ENCODE results near the gene XPNPEP3.
"Not testable (repeated sequence)": the region's sequence is repeated elsewhere in the genome, so short reads cannot be mapped to it uniquely, and the experiment has no call there.

XPNPEP3 gene

DNA sequence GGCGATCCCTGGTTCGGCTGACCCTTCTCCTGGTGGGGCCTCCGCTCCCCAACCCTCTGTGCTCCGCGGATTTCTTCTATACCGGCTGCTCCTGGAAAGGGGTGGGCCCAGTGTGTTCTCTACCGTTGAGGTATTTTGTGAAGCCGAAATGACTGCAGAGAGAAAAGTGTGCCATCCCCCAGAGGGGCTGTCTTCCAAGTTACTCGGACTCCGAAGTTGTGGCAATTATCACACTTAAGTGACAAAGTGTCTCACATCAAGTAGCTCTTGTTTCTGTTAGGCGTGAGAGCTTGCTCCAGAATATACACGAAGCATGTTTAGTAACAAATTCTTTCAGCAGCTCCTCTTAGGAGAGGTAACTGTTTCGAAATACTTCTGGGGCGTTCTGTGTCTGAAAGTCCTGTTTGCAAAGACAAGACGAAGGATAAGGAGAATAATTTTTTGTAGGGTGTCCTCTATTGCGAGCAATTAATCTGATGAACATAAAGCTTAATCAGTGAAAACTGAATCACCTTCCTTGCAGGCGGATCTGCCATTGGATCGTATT is 434 bp downstream of the XPNPEP3 start:
- DNase-seq (ENCODE audit: low read depth) = no peak

DNA sequence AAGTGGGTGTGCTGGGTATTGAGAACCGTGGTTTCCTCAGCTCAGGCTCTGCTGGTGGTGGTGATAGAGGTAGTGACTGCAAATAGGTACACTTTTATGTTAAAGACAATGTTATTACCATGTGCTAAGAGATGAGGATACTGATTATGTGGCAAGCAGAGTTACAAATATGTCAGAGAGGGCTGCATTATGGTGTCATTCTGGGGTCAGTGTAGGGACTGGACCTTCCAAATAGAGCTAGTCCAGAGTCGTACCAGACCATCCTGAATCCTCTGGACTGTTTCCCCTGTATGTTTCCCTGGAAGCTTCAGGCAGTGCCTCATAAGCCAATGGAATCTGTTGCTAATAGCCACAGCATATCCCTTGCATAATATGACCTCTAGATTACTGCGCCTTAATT is 5.1 kb downstream of the XPNPEP3 start, which contains the start of gene DNAJB7:
DNAJB7 (minus strand) TSS at position 101 of the 400 bp plus-strand sequence. CDS start 119 bp downstream, outside the sequence.
- no peak for DNase-seq (ENCODE audit: low read depth)

GRCh38 chr22:40862537-40862936 is 5.6 kb downstream of the XPNPEP3 start:
- no peak for DNase-seq (ENCODE audit: low read depth)

GRCh38 chr22:40867109-40867508 is 10.2 kb downstream of the XPNPEP3 start:
- DNase-seq (ENCODE audit: low read depth) = no peak

GRCh38 chr22:40868379-40868778 is 11.4 kb downstream of the XPNPEP3 start:
- DNase-seq (ENCODE audit: low read depth) = not testable (repeated sequence)

GRCh38 chr22:40874016-40874415 is 17.1 kb downstream of the XPNPEP3 start:
- DNase-seq (ENCODE audit: low read depth) = no peak

- no peak for DNase-seq (ENCODE audit: low read depth)
Measured at GRCh38 chr22:40875111-40875510, 18.2 kb downstream of the XPNPEP3 start.

GRCh38 chr22:40876907-40877306 is 20.0 kb downstream of the XPNPEP3 start:
- DNase-seq (ENCODE audit: low read depth) = no peak

GRCh38 chr22:40877488-40877887 is 20.5 kb downstream of the XPNPEP3 start:
- no peak for DNase-seq (ENCODE audit: low read depth)

GRCh38 chr22:40878922-40879321 is 22.0 kb downstream of the XPNPEP3 start:
- DNase-seq (ENCODE audit: low read depth) = no peak

DNA sequence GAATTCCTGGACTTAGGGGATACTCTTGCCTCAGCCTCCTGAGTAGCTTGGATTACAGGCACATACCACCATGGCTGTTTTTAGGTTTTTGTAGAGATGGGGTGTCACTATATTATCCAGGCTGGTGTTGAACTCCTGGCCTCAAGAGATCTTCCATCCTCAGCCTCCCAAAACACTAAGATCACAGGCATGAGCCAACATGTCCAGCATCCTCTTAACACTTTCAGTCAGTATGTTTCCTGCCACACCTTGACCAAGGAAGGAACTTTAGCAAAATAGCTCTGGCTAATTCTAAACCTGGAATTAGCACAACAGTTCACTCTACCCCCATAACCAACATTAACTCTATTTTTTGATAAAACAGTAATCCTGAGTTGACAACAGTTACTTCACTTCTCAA is 32.2 kb downstream of the XPNPEP3 start:
- DNase-seq (ENCODE audit: low read depth) = no peak

DNA sequence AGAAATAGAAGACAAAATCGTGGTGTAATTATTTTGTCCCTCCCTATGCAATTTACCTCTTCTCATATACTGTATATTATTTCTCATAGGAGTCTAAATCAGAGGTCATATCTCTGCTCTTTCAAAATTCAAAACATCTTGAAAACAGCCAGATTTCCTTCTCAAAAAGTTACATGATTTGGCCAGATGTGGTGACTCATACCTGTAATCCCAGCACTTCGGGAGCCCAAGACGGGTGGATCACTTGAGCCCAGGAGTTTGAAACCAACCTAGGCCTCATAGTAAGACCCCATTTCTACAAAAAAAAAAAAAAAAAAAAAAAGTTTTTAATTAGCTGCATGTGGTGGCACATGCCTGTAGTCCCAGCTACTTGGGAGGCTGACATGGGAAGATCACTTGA is 33.9 kb downstream of the XPNPEP3 start:
- DNase-seq (ENCODE audit: low read depth) = no peak

- DNase-seq (ENCODE audit: low read depth) = no peak
Measured at GRCh38 chr22:40894417-40894816, 37.5 kb downstream of the XPNPEP3 start.

GRCh38 chr22:40898850-40899357 is 42.0 kb downstream of the XPNPEP3 start:
- DNase-seq (ENCODE audit: low read depth) = no peak

DNA sequence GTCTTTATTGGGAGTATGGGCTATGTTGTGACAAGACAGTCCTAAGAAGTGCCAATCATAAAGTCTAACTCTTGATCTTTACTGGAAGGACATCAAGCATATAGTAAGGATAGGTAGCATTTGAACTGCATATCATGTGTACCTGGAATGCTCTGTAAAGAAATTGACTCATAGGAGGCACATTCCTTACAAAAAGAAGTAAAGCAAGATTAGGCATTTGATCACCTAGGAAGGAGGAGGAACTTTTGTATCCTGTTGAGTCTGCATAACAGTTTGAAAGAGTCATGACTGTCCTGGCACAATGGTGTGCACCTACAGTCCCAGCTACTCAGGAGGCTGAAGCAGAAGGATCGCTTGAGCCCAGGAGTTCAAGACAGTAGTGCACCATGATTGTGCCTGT is 47.2 kb downstream of the XPNPEP3 start:
- no peak for DNase-seq (ENCODE audit: low read depth)

GRCh38 chr22:40908895-40909294 is 51.9 kb downstream of the XPNPEP3 start:
- no peak for DNase-seq (ENCODE audit: low read depth)

DNA sequence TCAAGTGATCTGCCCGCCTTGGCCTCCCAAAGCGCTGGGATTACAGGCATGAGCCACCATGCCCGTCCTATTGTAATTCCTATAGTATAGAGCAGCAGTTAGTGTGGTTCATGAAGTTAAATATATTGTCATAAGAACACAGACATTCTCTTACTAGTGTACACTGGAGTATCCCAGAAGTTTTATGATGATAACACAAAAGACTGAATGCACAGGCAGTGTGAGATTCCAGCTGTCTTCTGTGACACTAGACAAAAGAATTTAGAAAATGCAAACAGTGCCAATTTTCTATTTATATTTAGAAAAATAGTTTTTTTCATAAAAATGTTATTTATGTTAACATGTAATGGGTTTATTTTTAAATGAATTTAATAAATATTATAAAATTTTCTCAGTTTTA is 54.8 kb downstream of the XPNPEP3 start:
- DNase-seq (ENCODE audit: low read depth) = no peak

DNA sequence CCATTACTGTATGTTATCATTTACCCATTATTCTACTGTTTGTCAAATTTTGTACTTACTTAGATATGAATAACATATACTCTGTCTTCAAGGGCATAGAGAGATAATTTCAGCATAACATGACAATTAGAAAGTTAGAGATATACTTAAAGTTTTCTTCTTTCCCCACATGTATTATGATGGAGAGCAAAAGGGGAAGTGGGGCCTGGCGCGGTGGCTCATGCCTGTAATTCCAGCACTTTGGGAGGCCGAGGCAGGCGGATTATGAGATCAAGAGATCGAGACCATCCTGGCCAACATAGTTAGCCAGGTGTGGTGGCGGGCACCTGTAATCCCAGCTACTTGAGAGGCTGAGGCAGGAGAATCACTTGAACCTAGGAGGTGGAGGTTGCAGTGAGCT is 56.0 kb downstream of the XPNPEP3 start:
- not testable (repeated sequence) for DNase-seq (ENCODE audit: low read depth)

DNA sequence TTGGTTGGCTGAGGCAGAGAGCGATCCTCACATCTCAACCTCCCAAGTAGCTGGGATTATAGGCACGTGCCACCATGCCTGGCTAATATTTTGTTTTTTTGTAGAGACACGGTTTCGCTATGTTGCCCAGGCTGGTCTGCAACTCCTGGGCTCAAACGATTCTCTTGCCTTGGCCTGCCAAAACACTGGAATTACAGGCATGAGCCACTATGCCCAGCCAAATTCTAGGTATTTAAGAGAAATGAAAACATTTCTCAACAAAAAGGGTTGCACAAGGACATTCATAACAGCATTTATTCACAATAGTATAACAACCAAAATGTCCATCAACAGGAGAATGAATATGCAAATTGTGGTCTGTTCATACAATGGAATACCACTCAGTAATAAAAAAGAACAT is 62.5 kb downstream of the XPNPEP3 start:
- no peak for DNase-seq (ENCODE audit: low read depth)

- no peak for DNase-seq (ENCODE audit: low read depth)
Measured at GRCh38 chr22:40920526-40920925, 63.6 kb downstream of the XPNPEP3 start.

DNA sequence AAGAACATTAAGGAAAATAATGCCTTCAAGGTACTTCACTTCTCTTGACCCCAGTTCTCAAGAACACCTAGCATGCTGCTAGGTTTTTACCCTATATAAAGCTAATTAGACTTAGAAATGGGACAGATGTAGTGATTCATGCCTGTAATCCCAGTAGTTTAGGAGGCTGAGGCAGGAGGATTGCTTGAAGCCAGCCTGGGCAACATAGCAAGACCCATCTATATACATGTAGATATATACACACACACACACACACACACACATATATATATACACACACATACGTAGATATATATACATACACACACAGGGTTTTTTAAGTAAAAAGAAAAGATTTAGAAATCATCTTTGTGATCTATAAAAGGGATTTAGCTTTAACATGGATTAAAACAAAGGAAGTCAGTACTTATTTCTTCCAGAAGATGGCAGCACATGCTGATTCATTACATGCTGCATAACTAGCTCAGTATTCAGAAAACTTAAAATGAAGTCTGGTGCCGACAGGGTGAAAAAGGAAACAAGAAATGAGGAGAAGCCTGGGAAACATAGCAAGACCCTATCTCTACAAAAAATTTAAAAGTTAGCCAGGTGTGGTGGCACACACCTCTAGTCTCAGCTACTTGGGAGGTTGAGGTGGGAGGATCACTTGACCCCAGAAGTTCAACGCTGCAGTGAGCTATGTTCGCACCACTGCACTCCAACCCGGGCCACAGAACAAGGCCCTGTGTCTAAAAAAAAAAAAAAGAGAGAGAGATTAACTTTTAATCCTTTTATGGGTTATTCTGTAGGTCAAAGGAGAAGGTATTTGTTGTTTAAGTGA is 65.7 kb downstream of the XPNPEP3 start:
- DNase-seq (ENCODE audit: low read depth) = no peak

DNA sequence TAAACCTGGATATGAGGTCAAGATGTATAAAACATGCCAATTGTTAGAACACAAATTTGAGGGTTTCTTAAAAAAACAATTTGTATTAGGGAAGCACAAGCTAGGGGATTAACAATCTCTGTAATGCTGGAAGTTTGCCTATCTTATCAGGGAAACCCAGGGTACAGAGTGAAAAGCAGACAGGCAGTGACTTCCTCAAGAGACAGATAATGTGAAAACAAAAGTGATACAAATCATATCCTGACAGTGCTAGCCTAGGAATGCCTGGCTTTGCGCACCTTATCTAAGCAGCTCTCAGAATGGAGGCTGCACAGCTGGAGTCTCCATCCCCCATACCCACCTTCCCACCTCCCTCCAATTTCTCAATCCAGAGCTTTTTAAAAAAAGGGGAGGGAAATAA is 71.7 kb downstream of the XPNPEP3 start:
- DNase-seq (ENCODE audit: low read depth) = no peak

- DNase-seq (ENCODE audit: low read depth) = no peak
Measured at GRCh38 chr22:40932396-40932795, 75.4 kb downstream of the XPNPEP3 start.

GRCh38 chr22:40939202-40939601 is 82.3 kb downstream of the XPNPEP3 start:
- DNase-seq (ENCODE audit: low read depth) = no peak
